SIG-M5 treated with dmso at 0.1 percent for 504 hours (cell line): ENCODE measurements around the gene MYH9.

ENCODE experiments used
- DNase-seq: peaks from one replicate; lab custom pipeline; 2025; ENCODE audit not compliant: unreplicated experiment; lab: John Stamatoyannopoulos, UW

MYH9 gene

GRCh38 chr22:36332623-36333332 is 55.0 kb downstream of the MYH9 start:
- DNase-seq = peak; percentile 60

- DNase-seq = peak; percentile 49
These were observed 55.7 kb downstream of the MYH9 start for GRCh38 chr22:36331912-36332622.

- peak; percentile 89 for DNase-seq
These were observed 56.4 kb downstream of the MYH9 start for GRCh38 chr22:36331306-36331911.

GRCh38 chr22:36330655-36331305 is 57.0 kb downstream of the MYH9 start:
- DNase-seq = no peak

- DNase-seq = no peak
These were observed 57.6 kb downstream of the MYH9 start for GRCh38 chr22:36330127-36330526.

GRCh38 chr22:36329254-36330078 is 58.3 kb downstream of the MYH9 start:
- DNase-seq = peak; percentile 54

GRCh38 chr22:36328635-36329253 is 59.0 kb downstream of the MYH9 start:
- DNase-seq = no peak

GRCh38 chr22:36327922-36328551 is 59.7 kb downstream of the MYH9 start:
- DNase-seq = no peak

GRCh38 chr22:36326178-36327161 is 61.3 kb downstream of the MYH9 start:
- DNase-seq = no peak

GRCh38 chr22:36325154-36326031 is 62.4 kb downstream of the MYH9 start:
- no peak for DNase-seq

GRCh38 chr22:36324414-36324813 is 63.4 kb downstream of the MYH9 start:
- DNase-seq = no peak

GRCh38 chr22:36323855-36324331 is 63.9 kb downstream of the MYH9 start:
- DNase-seq = no peak

GRCh38 chr22:36323182-36323854 is 64.4 kb downstream of the MYH9 start:
- no peak for DNase-seq

- DNase-seq = no peak
These were observed 65.2 kb downstream of the MYH9 start for GRCh38 chr22:36322602-36322915.

GRCh38 chr22:36321797-36322601 is 65.8 kb downstream of the MYH9 start:
- DNase-seq = no peak

- no peak for DNase-seq
These were observed 67.2 kb downstream of the MYH9 start for GRCh38 chr22:36320553-36320952.
